Left lung (tissue), 10 donors: ENCODE measurements around the gene PCYOX1L. TPM values are rescaled to one million over a fixed set of nuclear protein-coding genes. Genes with fewer than 3 reads are reported as not detected.

Experiments
- ATAC-seq: fragments of 200-7000 bp; cut with Tn5 transposase; one replicate; pipeline ENCODE4 v1.9.1; 2020; ENCODE audit warnings: moderate library complexity
- DNase-seq, 4 donors: peaks; one replicate each; pipeline ENCODE4 v3.0.0-alpha.2; 2013 to 2020
- H3K27ac ChIP-seq, 2 donors: fragments of 200-600 bp; sonication (generic) in 1 of 2; one replicate each; pipeline versions ENCODE4 v1.5.0 to v1.8.0; 2020 to 2021
- H3K27me3 ChIP-seq, 2 donors: fragments of 200-600 bp; sonication (generic) in 1 of 2; one replicate each; pipeline versions ENCODE4 v1.5.0 to v1.8.0; 2020 to 2021
- H3K36me3 ChIP-seq, 2 donors: fragments of 200-600 bp; sonication (generic) in 1 of 2; one replicate each; pipeline versions ENCODE4 v1.5.0 to v1.8.0; 2020 to 2021
- H3K4me1 ChIP-seq, 2 donors: fragments of 200-600 bp; one replicate each; pipeline ENCODE4 v1.8.0; 2021
- H3K4me3 ChIP-seq, 2 donors: fragments of 200-600 bp; sonication (generic) in 1 of 2; one replicate each; pipeline versions ENCODE4 v1.5.0 to v1.8.0; 2020 to 2021; ENCODE audit warnings: mild to moderate bottlenecking in 1 of 2
- H3K9me3 ChIP-seq, 2 donors: fragments of 200-600 bp; sonication (generic) in 1 of 2; one replicate each; pipeline versions ENCODE4 v1.5.0 to v1.8.0; 2020 to 2021
- CTCF ChIP-seq, 2 donors: fragments of 200-600 bp; sonication (generic) in 1 of 2; IDR thresholded peaks; one replicate each; pipeline versions ENCODE4 v1.5.0 to v1.8.0; 2021; ENCODE audit warnings: antibody characterized with exemption in 2 of 2
- intact Hi-C, 2 donors: fragments of 100-400 bp; cut with DNase I; formaldehyde crosslinking; loops; one replicate each; pipeline versions ENCODE4 v1.11.2 to v1.14.2; 2022
- polyA plus RNA-seq, 6 donors: library from polyadenylated mRNA; unstranded; fragments of 120-200 nt; gene quantifications; one replicate each; pipeline ENCODE4 v1.2.1, GENCODE V29; 2013; ENCODE audit not compliant: insufficient read length in 6 of 6
- total RNA-seq, 2 donors: library from RNA; stranded (reverse); fragmentation: NEBNext Ultra II Directional; extraction: Animal tissue kit (Norgen Biotek cat#: 25700); gene quantifications; one replicate each; pipeline ENCODE4 v1.2.1, GENCODE V29; 2021
- donor health status: DM: no; HTN: yes; CAD: no.
- donor health status: DM: no; HTN: no; CAD: no.

Gene PCYOX1L
- total and polyA plus RNA-seq, 8 donors, result 9.0 to 17.9 (median 15.8) TPM

GRCh38 chr5:149380466-149381121 lies 22.7 kb downstream of the PCYOX1L start:
- no peak for DNase-seq
- no peaks in the 10 kb centered on the region for H3K36me3 ChIP-seq
- H3K27ac ChIP-seq, result peak overlapping the region in 1 of 2 donors; percentile 7
- TF ChIP-seq CTCF (IDR thresholded peaks at IDR 0.05), result no peak
- peaks cover 14 to 22% of the 10 kb centered on the region in 2 donors for H3K4me1 ChIP-seq
- no peak for ATAC-seq
- intact Hi-C loops, result loop anchor here (5.0 kb wide), 2 partner anchors 52 to 182 kb away; no protein-coding TSS in a partner anchor
- no peaks in the 10 kb centered on the region for H3K27me3 ChIP-seq
- no peaks in the 10 kb centered on the region for H3K9me3 ChIP-seq
- no peak overlapping the region for H3K4me3 ChIP-seq

- Histone ChIP-seq H3K4me3 (no peak overlapping the region), H3K4me1 (peaks cover 14 to 22% of the 10 kb centered on the region in 2 donors), H3K27me3 (no peaks in the 10 kb centered on the region), H3K9me3 (no peaks in the 10 kb centered on the region), H3K36me3 (no peaks in the 10 kb centered on the region), H3K27ac (no peak overlapping the region)
- DNase-seq (no peak), ATAC-seq (no peak)
- no peak for TF ChIP-seq CTCF (IDR thresholded peaks at IDR 0.05)
- intact Hi-C loops, result loop anchor here (5.0 kb wide), 2 partner anchors 51 to 181 kb away; no protein-coding TSS in a partner anchor
Measured at GRCh38 chr5:149381261-149381985, 23.6 kb downstream of the PCYOX1L start.

GRCh38 chr5:149381986-149382338 lies 24.1 kb downstream of the PCYOX1L start:
- Histone ChIP-seq H3K4me1 (peaks cover 16 to 27% of the 10 kb centered on the region in 2 donors), H3K36me3 (no peaks in the 10 kb centered on the region)
- intact Hi-C loops, result loop anchor here (5.0 kb wide), 2 partner anchors 50 to 180 kb away; no protein-coding TSS in a partner anchor

GRCh38 chr5:149382517-149383220 lies 24.8 kb downstream of the PCYOX1L start:
- DNase-seq (no peak), ATAC-seq (no peak)
- no peak for TF ChIP-seq CTCF (IDR thresholded peaks at IDR 0.05)
- no peak overlapping the region for H3K4me3 ChIP-seq
- peaks cover 20 to 31% of the 10 kb centered on the region in 2 donors for H3K4me1 ChIP-seq
- intact Hi-C loops, result loop anchor here (5.0 kb wide), 2 partner anchors 50 to 180 kb away; no protein-coding TSS in a partner anchor
- H3K9me3 ChIP-seq, result no peaks in the 10 kb centered on the region
- H3K27ac ChIP-seq, result peak overlapping the region in 1 of 2 donors; percentile 62
- H3K27me3 ChIP-seq, result no peaks in the 10 kb centered on the region
- H3K36me3 ChIP-seq, result no peaks in the 10 kb centered on the region

More at GRCh38 chr5:149381986-149382338, 24.1 kb downstream of the PCYOX1L start:
- no peaks in the 10 kb centered on the region for H3K27me3 ChIP-seq
- DNase-seq (peak; percentile 76 to 90 (median 80)), ATAC-seq (peak; percentile 87)
- peak; percentile 88 to 95 for TF ChIP-seq CTCF (IDR thresholded peaks at IDR 0.05)
- H3K27ac ChIP-seq, result no peak overlapping the region
- no peaks in the 10 kb centered on the region for H3K9me3 ChIP-seq
- H3K4me3 ChIP-seq, result no peak overlapping the region
